IPS-18c (cell line): ENCODE measurements around the gene DHRS7B.

ENCODE experiments used
- H3K4me3 ChIP-seq: 2 replicates; pipeline ENCODE4 v1.7.0; 2013; ENCODE audit warnings: low read depth, mild to moderate bottlenecking, low read length, moderate library complexity; ENCODE audit not compliant: insufficient read depth
- H3K9me3 ChIP-seq: one replicate; pipeline ENCODE4 v1.6.1; 2013; ENCODE audit warnings: mild to moderate bottlenecking, low read length, moderate library complexity; ENCODE audit not compliant: control insufficient read depth, insufficient read depth

DHRS7B gene

GRCh38 chr17:21235921-21236320 is 109.2 kb downstream of the DHRS7B start:
- H3K9me3 ChIP-seq = peaks cover 2% of the 10 kb centered on the region
- H3K4me3 ChIP-seq = no peak overlapping the region

- H3K9me3 ChIP-seq = peaks cover 2% of the 10 kb centered on the region
- 0 out of 2 replicates have a peak overlapping the region, but pooled peaks have one; percentile 6 for H3K4me3 ChIP-seq
Measured at GRCh38 chr17:21239680-21240368, 113.1 kb downstream of the DHRS7B start.

GRCh38 chr17:21240369-21241055 is 113.7 kb downstream of the DHRS7B start:
- H3K9me3 ChIP-seq = peaks cover 2% of the 10 kb centered on the region
- 0 out of 2 replicates have a peak overlapping the region, but pooled peaks have one; percentile 6 for H3K4me3 ChIP-seq
